Astrocyte of the spinal cord (primary cell): ENCODE results near the gene EPHA3.

ENCODE experiments used
- DNase-seq: peaks from one replicate; pipeline ENCODE4 v3.0.0; 2011; ENCODE audit warnings: low read depth, low spot score
- H3K4me3 ChIP-seq: 2 replicates; pipeline ENCODE4 v1.5.1; 2011; ENCODE audit warnings: low read depth, mild to moderate bottlenecking, low read length, moderate library complexity
- CTCF ChIP-seq: IDR thresholded peaks from 2 replicates; pipeline ENCODE4 v1.5.1; 2012; ENCODE audit warnings: low read depth, mild to moderate bottlenecking, low read length, inconsistent platforms
- in situ Hi-C: cut with HindIII; loops from 2 replicates; pipeline ENCODE4 v1.10.0; 2017; ENCODE audit warnings: low sequenced_read_pairs

Gene EPHA3

GRCh38 chr3:89441141-89441540 is 333.7 kb downstream of the EPHA3 start:
- no peak overlapping the region for H3K4me3 ChIP-seq
- DNase-seq: no peak
- no peak for TF ChIP-seq CTCF
- in situ Hi-C loops: no loop called here

GRCh38 chr3:89446593-89446992 is 339.2 kb downstream of the EPHA3 start:
- no peak for TF ChIP-seq CTCF
- no peak for DNase-seq
- in situ Hi-C loops: no loop called here
- H3K4me3 ChIP-seq: no peak overlapping the region

GRCh38 chr3:89447243-89447642 is 339.8 kb downstream of the EPHA3 start:
- no peak overlapping the region for H3K4me3 ChIP-seq
- in situ Hi-C loops: no loop called here
- no peak for TF ChIP-seq CTCF
- DNase-seq: peak; percentile 5

GRCh38 chr3:89449086-89449485 is 341.7 kb downstream of the EPHA3 start:
- in situ Hi-C loops: no loop called here
- no peak overlapping the region for H3K4me3 ChIP-seq
- no peak for TF ChIP-seq CTCF
- no peak for DNase-seq

- no peak for TF ChIP-seq CTCF
- in situ Hi-C loops: no loop called here
- DNase-seq: no peak
- H3K4me3 ChIP-seq: no peak overlapping the region
These were observed 344.6 kb downstream of the EPHA3 start for GRCh38 chr3:89452066-89452465.

GRCh38 chr3:89455240-89455639 is 347.8 kb downstream of the EPHA3 start:
- DNase-seq: no peak
- no peak overlapping the region for H3K4me3 ChIP-seq
- in situ Hi-C loops: no loop called here
- no peak for TF ChIP-seq CTCF

- in situ Hi-C loops: no loop called here
These were observed 360.5 kb downstream of the EPHA3 start for GRCh38 chr3:89467898-89468363.

More at GRCh38 chr3:89467898-89468363, 360.5 kb downstream of the EPHA3 start:
- DNase-seq: no peak
- no peak overlapping the region for H3K4me3 ChIP-seq
- no peak for TF ChIP-seq CTCF
